Transverse colon (tissue), 3 donors: ENCODE results near the gene GGPS1.
"Not testable (repeated sequence)": the region's sequence is repeated elsewhere in the genome, so short reads cannot be mapped to it uniquely, and the experiment has no call there.

Experiments
- POLR2A ChIP-seq: fragments of 450-650 bp; IDR thresholded peaks from one replicate; pipeline ENCODE4 v1.6.1; 2016; ENCODE audit warnings: antibody characterized with exemption, mild to moderate bottlenecking, moderate library complexity
- TF ChIP-seq, protein P1 (sequence below), 5 experiments: fragments of 200-600 bp in 3 of 5; fragments of 450-650 bp in 2 of 5; sonication (generic) in 3 of 5; IDR thresholded peaks; 1 replicate in 2 of 5; 2 replicates in 3 of 5; pipeline ENCODE4 v1.5.1; 2016 to 2017; ENCODE audit warnings: antibody characterized with exemption in 5 of 5, inconsistent platforms in 3 of 5, mild to moderate bottlenecking in 2 of 5, moderate library complexity in 1 of 5

DNA sequence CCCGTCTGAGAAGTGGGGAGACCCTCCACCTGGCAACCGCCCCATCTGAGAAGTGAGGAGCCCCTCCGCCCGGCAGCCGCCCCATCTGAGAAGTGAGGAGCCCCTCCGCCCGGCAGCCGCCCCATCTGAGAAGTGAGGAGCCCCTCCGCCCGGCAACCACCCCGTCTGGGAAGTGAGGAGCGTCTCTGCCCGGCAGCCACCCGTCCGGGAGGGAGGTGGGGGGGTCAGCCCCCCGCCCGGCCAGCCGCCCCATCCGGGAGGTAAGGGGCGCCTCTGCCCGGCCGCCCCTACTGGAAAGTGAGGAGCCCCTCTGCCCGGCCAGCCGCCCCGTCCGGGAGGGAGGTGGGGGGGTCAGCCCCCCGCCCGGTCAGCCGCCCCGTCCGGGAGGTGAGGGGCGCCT lies 19.2 kb upstream of the GGPS1 start:
- TF ChIP-seq, protein P1, sequence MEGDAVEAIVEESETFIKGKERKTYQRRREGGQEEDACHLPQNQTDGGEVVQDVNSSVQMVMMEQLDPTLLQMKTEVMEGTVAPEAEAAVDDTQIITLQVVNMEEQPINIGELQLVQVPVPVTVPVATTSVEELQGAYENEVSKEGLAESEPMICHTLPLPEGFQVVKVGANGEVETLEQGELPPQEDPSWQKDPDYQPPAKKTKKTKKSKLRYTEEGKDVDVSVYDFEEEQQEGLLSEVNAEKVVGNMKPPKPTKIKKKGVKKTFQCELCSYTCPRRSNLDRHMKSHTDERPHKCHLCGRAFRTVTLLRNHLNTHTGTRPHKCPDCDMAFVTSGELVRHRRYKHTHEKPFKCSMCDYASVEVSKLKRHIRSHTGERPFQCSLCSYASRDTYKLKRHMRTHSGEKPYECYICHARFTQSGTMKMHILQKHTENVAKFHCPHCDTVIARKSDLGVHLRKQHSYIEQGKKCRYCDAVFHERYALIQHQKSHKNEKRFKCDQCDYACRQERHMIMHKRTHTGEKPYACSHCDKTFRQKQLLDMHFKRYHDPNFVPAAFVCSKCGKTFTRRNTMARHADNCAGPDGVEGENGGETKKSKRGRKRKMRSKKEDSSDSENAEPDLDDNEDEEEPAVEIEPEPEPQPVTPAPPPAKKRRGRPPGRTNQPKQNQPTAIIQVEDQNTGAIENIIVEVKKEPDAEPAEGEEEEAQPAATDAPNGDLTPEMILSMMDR (IDR thresholded peaks at IDR 0.05) = not testable (repeated sequence)
- TF ChIP-seq POLR2A = not testable (repeated sequence)
